Aorta (tissue), 5 donors: Measurements from ENCODE around the gene SLC24A5. TPM values are rescaled to one million over a fixed set of nuclear protein-coding genes. Genes with fewer than 3 reads are reported as not detected.

Source experiments
- ATAC-seq: fragments of 200-7000 bp; cut with Tn5 transposase; one replicate; pipeline ENCODE4 v1.9.1; 2022; ENCODE audit warnings: moderate library complexity; ENCODE audit not compliant: low FRiP score
- DNase-seq, 2 donors: peaks; one replicate each; pipeline ENCODE4 v3.0.0-alpha.2; 2020
- H3K27ac ChIP-seq, 2 donors: one replicate each; pipeline ENCODE4 v1.5.1; 2013; ENCODE audit warnings: low read length in 2 of 2, mild to moderate bottlenecking in 2 of 2, moderate library complexity in 2 of 2, control low read depth in 1 of 2, inconsistent platforms in 1 of 2, low read depth in 1 of 2
- H3K27me3 ChIP-seq, 2 donors: one replicate each; pipeline ENCODE4 v1.6.1; 2013; ENCODE audit warnings: control low read depth in 1 of 2, low read length in 1 of 2, mild to moderate bottlenecking in 1 of 2, moderate library complexity in 1 of 2; ENCODE audit not compliant: insufficient read depth in 2 of 2, control insufficient read depth in 1 of 2
- H3K36me3 ChIP-seq, 2 donors: one replicate each; pipeline ENCODE4 v1.6.1; 2013; ENCODE audit warnings: control low read depth in 1 of 2, low read length in 1 of 2, mild to moderate bottlenecking in 1 of 2; ENCODE audit not compliant: insufficient read depth in 2 of 2, control insufficient read depth in 1 of 2
- H3K4me1 ChIP-seq, 2 donors: one replicate each; pipeline ENCODE4 v1.6.1; 2013; ENCODE audit warnings: low read length in 2 of 2, control low read depth in 1 of 2, mild to moderate bottlenecking in 1 of 2, moderate library complexity in 1 of 2; ENCODE audit not compliant: insufficient read depth in 2 of 2, control insufficient read depth in 1 of 2
- H3K4me3 ChIP-seq, 2 donors: one replicate each; pipeline ENCODE4 v1.5.1; 2013; ENCODE audit warnings: low read length in 2 of 2, control low read depth in 1 of 2, mild to moderate bottlenecking in 1 of 2
- H3K9me3 ChIP-seq: one replicate; pipeline ENCODE4 v1.6.1; 2013; ENCODE audit warnings: mild to moderate bottlenecking, low read length; ENCODE audit not compliant: control insufficient read depth
- WGBS, 2 donors: extraction: QIAGEN DNeasy Blood & Tissue Kit; methylation state at CpG; one replicate each; pipeline ENCODE4 v1.1.7; 2013; 5-methylcytosine and 5-hydroxymethylcytosine counted together
- intact Hi-C, 2 donors: fragments of 100-400 bp; cut with DNase I; formaldehyde crosslinking; loops; one replicate each; pipeline versions ENCODE4 v1.14.2 to v1.15.0; 2022
- polyA plus RNA-seq, 2 donors: library from polyadenylated mRNA; stranded (reverse); fragments of 200-250 nt; gene quantifications; one replicate each; pipeline ENCODE4 v1.2.3, GENCODE V29; 2013
- total RNA-seq, 2 donors: library from RNA; stranded (reverse); fragmentation: NEBNext Ultra II Directional; extraction: Animal tissue kit (Norgen Biotek cat#: 25700); gene quantifications; one replicate each; pipeline ENCODE4 v1.2.1, GENCODE V29; 2021
- donor health status: healthy with polysubstance abuse.
- donor health status: Bipolar disorder and iron deficiency.
- donor health status: DM: no; HTN: no; CAD: no.
- donor health status: DM: no; HTN: no; CAD: no.
- donor health status: DM: yes; HTN: yes; CAD: no.

The SLC24A5 gene
- total and polyA plus RNA-seq, 4 donors: 0.41 TPM; not detected in 3

DNA sequence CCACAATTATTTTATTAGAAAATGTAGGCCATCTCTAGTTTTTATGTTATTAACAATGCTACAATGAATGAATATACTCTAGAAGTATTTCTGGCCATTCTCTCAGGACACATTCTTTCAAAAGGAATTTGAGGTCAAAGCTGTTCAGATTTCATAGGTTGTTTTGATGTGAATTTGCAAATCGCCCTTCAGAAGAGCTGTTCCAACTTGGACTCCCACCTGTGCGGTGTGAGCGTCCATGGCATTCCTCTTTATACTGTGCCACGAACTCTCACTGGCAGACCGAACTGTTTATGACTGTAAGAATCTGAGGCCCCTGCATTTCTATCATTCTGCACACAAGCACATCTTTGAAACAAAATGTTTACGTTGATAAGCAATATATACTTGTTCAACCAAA is 18.6 kb upstream of the SLC24A5 start:
- no peaks in the 10 kb centered on the region for H3K4me1 ChIP-seq
- peaks cover 2% of the 10 kb centered on the region for H3K9me3 ChIP-seq
- 82 to 86% methylated on average over 6 of the region's 6 CpGs for WGBS, 2 donors
- H3K27ac ChIP-seq: no peak overlapping the region
- intact Hi-C loops: no loop called here
- H3K4me3 ChIP-seq: no peak overlapping the region
- H3K36me3 ChIP-seq: no peaks in the 10 kb centered on the region
- H3K27me3 ChIP-seq: peaks cover 0 to 1% of the 10 kb centered on the region in 2 donors
- DNase-seq (no peak), ATAC-seq (no peak)

DNA sequence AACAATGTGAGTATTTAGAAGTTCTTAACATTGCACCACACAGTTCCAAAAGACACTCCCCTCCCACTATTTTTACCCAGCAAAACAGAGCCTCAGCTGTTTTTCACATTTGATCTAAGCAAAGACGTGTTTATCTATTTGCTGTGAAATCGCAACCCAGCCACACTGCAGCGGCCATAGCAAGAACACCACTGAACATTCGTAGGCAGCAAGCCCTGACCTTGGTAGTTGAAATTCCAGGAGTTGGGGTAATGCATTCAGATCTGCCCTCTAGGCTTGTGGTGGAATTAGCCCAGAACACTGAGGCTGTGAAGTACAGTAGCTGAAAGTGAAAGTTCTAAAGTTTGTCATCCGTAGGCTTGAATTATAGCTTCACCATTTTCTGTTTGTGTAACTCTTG is 17.1 kb upstream of the SLC24A5 start:
- Histone ChIP-seq H3K27ac (no peak overlapping the region), H3K4me1 (no peaks in the 10 kb centered on the region), H3K4me3 (no peak overlapping the region), H3K36me3 (no peaks in the 10 kb centered on the region), H3K27me3 (peaks cover 0 to 1% of the 10 kb centered on the region in 2 donors), H3K9me3 (peaks cover 2% of the 10 kb centered on the region)
- ATAC-seq: no peak
- no peak for DNase-seq
- WGBS, 2 donors: 92% methylated on average over 5 of the region's 5 CpGs
- intact Hi-C loops: no loop called here

DNA sequence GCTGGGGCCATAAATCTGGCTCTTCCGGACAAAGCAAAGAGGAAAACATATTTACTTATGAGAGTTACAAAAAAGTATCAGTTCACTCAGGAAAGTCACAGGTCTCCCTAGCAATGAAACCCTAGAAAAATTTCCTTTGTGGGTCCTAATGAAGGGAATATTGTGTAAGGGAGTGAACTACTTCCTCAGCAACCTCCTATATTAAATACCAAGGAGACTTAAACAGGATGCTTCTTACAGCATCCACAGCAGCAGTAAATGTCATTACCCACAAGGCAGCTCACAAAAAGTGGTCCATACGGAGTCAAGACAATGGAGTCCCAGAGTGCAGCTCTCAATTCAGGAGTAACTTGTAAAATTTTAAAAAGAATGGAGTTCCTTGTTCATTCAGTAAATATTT is 14.9 kb upstream of the SLC24A5 start:
- WGBS, 2 donors: 76 to 81% methylated on average over 2 of the region's 2 CpGs

DNA sequence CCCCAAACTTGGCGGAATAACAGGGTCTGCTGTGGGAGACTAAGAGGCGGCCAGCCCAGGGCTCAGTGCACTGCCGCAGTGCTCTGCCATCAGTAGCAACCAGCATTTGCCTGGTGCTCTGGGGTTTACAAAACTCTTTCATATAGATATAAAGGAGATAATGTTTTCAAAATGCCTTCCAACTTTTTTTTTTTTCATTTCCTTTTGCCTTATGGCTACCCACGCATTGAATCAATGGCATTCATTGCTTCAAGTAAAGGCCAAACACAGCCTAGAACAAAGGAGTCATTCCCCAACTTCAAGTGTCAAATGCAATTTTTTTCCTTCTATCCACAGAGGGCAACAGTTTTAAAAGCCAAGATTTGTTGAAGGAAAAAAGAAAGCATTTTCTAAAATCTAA is 11.6 kb upstream of the SLC24A5 start:
- intact Hi-C loops: no loop called here
- Histone ChIP-seq H3K4me3 (no peak overlapping the region), H3K27ac (no peak overlapping the region), H3K36me3 (no peaks in the 10 kb centered on the region), H3K4me1 (peaks cover 0 to 6% of the 10 kb centered on the region in 2 donors), H3K9me3 (no peaks in the 10 kb centered on the region), H3K27me3 (no peaks in the 10 kb centered on the region)
- ATAC-seq (no peak), DNase-seq (no peak)
- WGBS, 2 donors: 94 to 98% methylated on average over 4 of the region's 4 CpGs

More for the DNA sequence above, 14.9 kb upstream of the SLC24A5 start:
- DNase-seq (no peak), ATAC-seq (no peak)
- Histone ChIP-seq H3K27me3 (peaks cover 0 to 1% of the 10 kb centered on the region in 2 donors), H3K4me3 (no peak overlapping the region), H3K36me3 (no peaks in the 10 kb centered on the region), H3K27ac (no peak overlapping the region), H3K4me1 (peaks cover 0 to 5% of the 10 kb centered on the region in 2 donors), H3K9me3 (peaks cover 2% of the 10 kb centered on the region)
- intact Hi-C loops: no loop called here

DNA sequence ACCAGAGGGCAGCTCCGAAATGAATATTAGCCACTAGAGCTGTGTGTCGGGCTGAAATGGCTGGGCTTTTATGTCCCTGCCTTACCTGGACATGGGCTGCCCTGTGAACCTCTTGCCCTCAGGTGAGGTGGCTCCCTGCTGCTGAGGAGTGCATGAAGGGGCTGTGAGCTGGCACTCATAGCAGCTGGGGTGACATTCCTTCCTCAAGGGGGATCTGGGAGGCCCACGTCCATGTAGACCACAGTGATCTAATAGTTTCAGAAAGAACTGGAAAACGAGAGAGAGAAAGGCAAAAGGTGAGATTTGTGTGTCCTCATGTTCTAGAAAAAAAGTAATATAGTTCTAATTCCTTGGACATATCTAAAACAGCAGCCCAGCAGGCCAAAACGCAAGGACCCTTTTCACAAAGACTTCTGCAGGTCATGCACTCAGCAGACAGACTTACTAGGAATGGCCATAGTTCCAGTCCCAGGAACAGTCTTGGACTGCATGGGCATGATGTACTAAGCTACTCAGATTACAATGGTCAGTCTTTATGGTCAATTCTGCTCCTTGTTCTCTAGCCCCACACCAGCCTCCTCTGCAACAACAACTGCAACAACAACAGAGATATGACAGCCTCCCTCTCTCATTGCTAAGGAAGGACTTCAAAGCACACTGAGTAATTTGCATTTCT is 10.8 kb upstream of the SLC24A5 start:
- intact Hi-C loops: no loop called here
- H3K27ac ChIP-seq: no peak overlapping the region
- ATAC-seq: no peak

DNA sequence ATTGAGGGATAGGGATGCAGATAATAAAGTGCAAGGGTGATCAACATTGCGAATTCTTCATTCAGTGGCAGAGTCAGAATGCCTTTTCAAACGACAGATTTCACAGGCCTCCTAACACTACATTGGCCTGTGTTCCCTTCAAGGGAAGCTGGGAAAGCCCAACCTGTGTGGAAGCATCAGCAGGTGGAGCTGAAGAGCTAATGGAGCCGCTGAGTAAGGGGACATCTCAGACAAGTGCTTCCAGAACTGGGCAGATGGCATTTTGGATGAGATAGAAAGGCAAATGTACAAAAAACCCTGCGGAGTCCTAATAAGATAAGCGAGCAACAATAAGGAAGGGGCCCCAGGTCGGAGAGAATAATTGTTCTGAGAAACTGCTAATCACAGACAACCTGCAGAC is 8.5 kb upstream of the SLC24A5 start:
- no peak overlapping the region for H3K27ac ChIP-seq
- H3K9me3 ChIP-seq: no peaks in the 10 kb centered on the region
- peaks cover 0 to 6% of the 10 kb centered on the region in 2 donors for H3K4me1 ChIP-seq
- intact Hi-C loops: no loop called here
- no peaks in the 10 kb centered on the region for H3K36me3 ChIP-seq
- H3K27me3 ChIP-seq: no peaks in the 10 kb centered on the region
- no peak for ATAC-seq
- 54 to 63% methylated on average over 6 of the region's 6 CpGs for WGBS, 2 donors
- DNase-seq: no peak
- no peak overlapping the region for H3K4me3 ChIP-seq

More for the DNA sequence above, 10.8 kb upstream of the SLC24A5 start:
- no peaks in the 10 kb centered on the region for H3K27me3 ChIP-seq
- DNase-seq: no peak
- no peaks in the 10 kb centered on the region for H3K36me3 ChIP-seq
- no peaks in the 10 kb centered on the region for H3K9me3 ChIP-seq
- no peak overlapping the region for H3K4me3 ChIP-seq
- peaks cover 0 to 6% of the 10 kb centered on the region in 2 donors for H3K4me1 ChIP-seq
- WGBS, 2 donors: 86 to 89% methylated on average over 5 of the region's 5 CpGs

DNA sequence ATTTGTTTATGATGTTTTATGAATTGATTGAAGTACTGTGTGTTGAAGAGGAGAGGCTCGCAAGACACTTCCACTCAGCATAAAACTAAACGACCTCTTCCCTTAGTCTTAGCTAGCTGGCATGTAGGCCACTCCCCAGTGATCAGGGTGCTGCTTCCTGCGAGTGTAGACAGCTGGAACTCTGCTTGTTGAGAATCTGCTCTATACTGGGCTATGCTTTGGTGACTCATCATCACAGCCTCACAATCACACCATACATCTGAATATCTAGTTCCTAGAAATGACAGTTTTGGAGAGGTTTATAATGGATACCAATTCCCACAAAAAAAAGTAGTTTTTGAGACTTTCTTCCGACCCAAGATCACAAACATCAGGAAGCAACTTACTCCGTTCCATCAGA is 1.5 kb upstream of the SLC24A5 start:
- Histone ChIP-seq H3K27me3 (no peaks in the 10 kb centered on the region), H3K36me3 (no peaks in the 10 kb centered on the region), H3K9me3 (no peaks in the 10 kb centered on the region), H3K4me3 (no peak overlapping the region), H3K27ac (no peak overlapping the region), H3K4me1 (no peaks in the 10 kb centered on the region)
- intact Hi-C loops: no loop called here
- DNase-seq (no peak), ATAC-seq (no peak)
- WGBS, 2 donors: 80 to 85% methylated on average over 5 of the region's 5 CpGs

DNA sequence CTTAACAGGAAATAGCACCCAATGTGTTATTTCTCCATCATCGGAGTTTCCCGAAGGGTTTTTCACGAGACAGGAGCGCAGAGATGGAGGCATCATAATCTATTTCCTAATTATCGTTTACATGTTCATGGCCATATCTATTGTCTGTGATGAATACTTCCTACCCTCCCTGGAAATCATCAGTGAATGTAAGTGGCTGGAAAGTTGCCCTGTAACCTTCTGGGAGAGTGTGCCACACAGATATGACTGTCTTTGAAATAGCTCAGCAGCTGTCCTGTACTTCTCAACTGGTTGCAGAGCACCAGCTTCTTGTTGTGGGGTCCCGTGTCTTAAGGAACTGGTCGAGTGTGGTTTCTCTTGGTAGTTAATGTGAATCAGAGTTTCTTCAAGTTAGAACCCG is 1.1 kb downstream of the SLC24A5 start:
- no peaks in the 10 kb centered on the region for H3K9me3 ChIP-seq
- no peak for ATAC-seq
- H3K27me3 ChIP-seq: no peaks in the 10 kb centered on the region
- no peak overlapping the region for H3K4me3 ChIP-seq
- H3K4me1 ChIP-seq: no peaks in the 10 kb centered on the region
- 82 to 88% methylated on average over 8 of the region's 8 CpGs for WGBS, 2 donors
- no peak overlapping the region for H3K27ac ChIP-seq
- intact Hi-C loops: no loop called here
- H3K36me3 ChIP-seq: no peaks in the 10 kb centered on the region
- no peak for DNase-seq

DNA sequence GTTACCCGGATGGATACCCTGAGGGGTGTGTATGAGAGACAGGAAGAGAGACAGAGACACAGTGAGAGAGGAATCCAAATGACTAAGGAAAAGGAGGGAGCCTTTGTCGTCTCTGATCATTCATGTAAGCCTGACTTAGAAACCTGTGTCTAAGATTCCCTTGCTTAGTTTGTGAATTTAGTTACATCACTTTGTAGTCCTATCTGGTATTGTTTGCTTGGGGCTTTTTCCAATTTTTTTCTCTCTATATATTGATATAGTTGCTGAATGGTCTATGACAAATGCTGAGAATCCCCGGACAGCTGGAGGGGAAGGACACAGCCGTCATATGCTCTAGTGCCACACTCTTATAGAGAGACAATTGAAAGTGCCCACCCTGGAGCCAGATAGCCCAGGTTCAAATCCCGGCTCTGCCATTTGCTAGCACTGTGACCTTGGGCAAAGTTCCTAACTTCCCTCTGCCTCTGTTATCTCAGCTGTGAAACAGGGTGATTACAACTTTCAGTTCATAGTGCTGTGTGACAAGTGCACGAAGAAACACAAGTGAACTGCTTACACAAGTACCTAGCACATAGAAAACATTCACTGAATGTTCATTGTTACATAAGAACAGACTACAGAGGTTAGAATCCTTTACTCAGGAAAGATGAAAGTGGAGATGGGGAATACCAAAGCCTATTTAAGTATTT is 6.0 kb downstream of the SLC24A5 start:
- Histone ChIP-seq H3K27me3 (no peaks in the 10 kb centered on the region), H3K4me3 (no peak overlapping the region), H3K9me3 (no peaks in the 10 kb centered on the region), H3K36me3 (no peaks in the 10 kb centered on the region), H3K4me1 (no peaks in the 10 kb centered on the region), H3K27ac (no peak overlapping the region)
- no peak for ATAC-seq
- WGBS, 2 donors: 81 to 82% methylated on average over 6 of the region's 6 CpGs
- intact Hi-C loops: no loop called here
- DNase-seq: no peak
